Measurements from ENCODE around the gene DLGAP1.
"Not testable (repeated sequence)": the region's sequence is repeated elsewhere in the genome, so short reads cannot be mapped to it uniquely, and the experiment has no call there.

DLGAP1 gene

GRCh38 chr18:3581890-3582289 is 873.2 kb downstream of the DLGAP1 start:
- Histone ChIP-seq H3K4me2 (ENCODE audit: low read depth, low read length, poor library complexity, severe bottlenecking) (no peak overlapping the region), H3K9me2 (replicated peaks; ENCODE audit: insufficient read depth, low read length) (no peaks in the 10 kb centered on the region), H3F3A (ENCODE audit: insufficient read depth) (no peaks in the 10 kb centered on the region), H2AFZ (ENCODE audit: low read depth, low read length, severe bottlenecking) (no peak overlapping the region), H4K20me1 (ENCODE audit: low read depth, low read length) (no peaks in the 10 kb centered on the region), H3K27ac (ENCODE audit: low read depth, low read length) (no peak overlapping the region), H3K36me3 (ENCODE audit: low read length) (no peaks in the 10 kb centered on the region), H3K27me3 (ENCODE audit: low read length) (no peaks in the 10 kb centered on the region), H3K4me3 (ENCODE audit: insufficient read depth, low read length, poor library complexity, severe bottlenecking) (no peak overlapping the region), H3K9ac (ENCODE audit: low read length) (no peak overlapping the region), H3K79me2 (ENCODE audit: insufficient read depth, low read length) (no peaks in the 10 kb centered on the region), H3K9me3 (ENCODE audit: insufficient read depth, low read length) (no peaks in the 10 kb centered on the region)
- TF ChIP-seq CTCF (IDR thresholded peaks at IDR 0.05; ENCODE audit: insufficient read depth, low read length, poor library complexity, severe bottlenecking) (no peak), EZH2phosphoT487 (conservative IDR thresholded peaks at IDR 0.05; ENCODE audit: low read length) (no peak)

GRCh38 chr18:3580523-3581025 is 874.5 kb downstream of the DLGAP1 start:
- H3K4me2 ChIP-seq (ENCODE audit: low read depth, low read length, poor library complexity, severe bottlenecking); H4K20me1 ChIP-seq (ENCODE audit: low read depth, low read length); H3K9me3 ChIP-seq (ENCODE audit: insufficient read depth, low read length); H3K36me3 ChIP-seq (ENCODE audit: low read length); H3K79me2 ChIP-seq (ENCODE audit: insufficient read depth, low read length); H3K27ac ChIP-seq (ENCODE audit: low read depth, low read length); H3K27me3 ChIP-seq (ENCODE audit: low read length); H3K9me2 ChIP-seq (replicated peaks; ENCODE audit: insufficient read depth, low read length); H3K4me3 ChIP-seq (ENCODE audit: insufficient read depth, low read length, poor library complexity, severe bottlenecking); H3F3A ChIP-seq (ENCODE audit: insufficient read depth); H2AFZ ChIP-seq (ENCODE audit: low read depth, low read length, severe bottlenecking); H3K9ac ChIP-seq (ENCODE audit: low read length): not testable (repeated sequence)

- Histone ChIP-seq H3K9me3 (ENCODE audit: insufficient read depth, low read length) (no peaks in the 10 kb centered on the region), H2AFZ (ENCODE audit: low read depth, low read length, severe bottlenecking) (no peak overlapping the region), H3K27me3 (ENCODE audit: low read length) (no peaks in the 10 kb centered on the region), H3K9ac (ENCODE audit: low read length) (no peak overlapping the region), H3K36me3 (ENCODE audit: low read length) (no peaks in the 10 kb centered on the region), H3K4me2 (ENCODE audit: low read depth, low read length, poor library complexity, severe bottlenecking) (no peak overlapping the region), H4K20me1 (ENCODE audit: low read depth, low read length) (no peaks in the 10 kb centered on the region), H3K27ac (ENCODE audit: low read depth, low read length) (no peak overlapping the region), H3K9me2 (replicated peaks; ENCODE audit: insufficient read depth, low read length) (no peaks in the 10 kb centered on the region), H3F3A (ENCODE audit: insufficient read depth) (no peaks in the 10 kb centered on the region), H3K4me3 (ENCODE audit: insufficient read depth, low read length, poor library complexity, severe bottlenecking) (no peak overlapping the region), H3K79me2 (ENCODE audit: insufficient read depth, low read length) (no peaks in the 10 kb centered on the region)
- TF ChIP-seq EZH2phosphoT487 (conservative IDR thresholded peaks at IDR 0.05; ENCODE audit: low read length): no peak
- TF ChIP-seq CTCF (IDR thresholded peaks at IDR 0.05; ENCODE audit: insufficient read depth, low read length, poor library complexity, severe bottlenecking): no peak
Observed at GRCh38 chr18:3579701-3580100, 875.4 kb downstream of the DLGAP1 start.

GRCh38 chr18:3578621-3579020 is 876.5 kb downstream of the DLGAP1 start:
- TF ChIP-seq EZH2phosphoT487 (conservative IDR thresholded peaks at IDR 0.05; ENCODE audit: low read length): no peak
- no peak for TF ChIP-seq CTCF (IDR thresholded peaks at IDR 0.05; ENCODE audit: insufficient read depth, low read length, poor library complexity, severe bottlenecking)
- Histone ChIP-seq H3K4me2 (ENCODE audit: low read depth, low read length, poor library complexity, severe bottlenecking) (no peak overlapping the region), H4K20me1 (ENCODE audit: low read depth, low read length) (no peaks in the 10 kb centered on the region), H3K4me3 (ENCODE audit: insufficient read depth, low read length, poor library complexity, severe bottlenecking) (no peak overlapping the region), H3K79me2 (ENCODE audit: insufficient read depth, low read length) (no peaks in the 10 kb centered on the region), H3K36me3 (ENCODE audit: low read length) (no peaks in the 10 kb centered on the region), H3K27ac (ENCODE audit: low read depth, low read length) (no peak overlapping the region), H3K9me2 (replicated peaks; ENCODE audit: insufficient read depth, low read length) (no peaks in the 10 kb centered on the region), H3K27me3 (ENCODE audit: low read length) (no peaks in the 10 kb centered on the region), H2AFZ (ENCODE audit: low read depth, low read length, severe bottlenecking) (no peak overlapping the region), H3K9ac (ENCODE audit: low read length) (no peak overlapping the region), H3K9me3 (ENCODE audit: insufficient read depth, low read length) (no peaks in the 10 kb centered on the region), H3F3A (ENCODE audit: insufficient read depth) (no peaks in the 10 kb centered on the region)
